SU-DHL-6 (cell line): ENCODE measurements around the gene MRPL34.
A peak's percentile ranks its signal among the peaks of the same experiment; 100 is the strongest.
"Not testable (repeated sequence)": the region's sequence is repeated elsewhere in the genome, so short reads cannot be mapped to it uniquely, and the experiment has no call there.

Experiments used
- H2AFZ ChIP-seq: fragments of 200-600 bp; sonication (generic); 2 replicates; pipeline ENCODE4 v1.6.1; 2014; ENCODE audit warnings: low read depth, mild to moderate bottlenecking, moderate library complexity, mixed read lengths, antibody characterized with exemption, low read length; ENCODE audit not compliant: severe bottlenecking
- H3F3A ChIP-seq: fragments of 200-600 bp; shearing (Covaris generic); 2 replicates; pipeline ENCODE4 v1.6.0; 2016; ENCODE audit warnings: antibody characterized with exemption, mild to moderate bottlenecking; ENCODE audit not compliant: insufficient read depth
- H3K27ac ChIP-seq: fragments of 200-600 bp; sonication (generic); 2 replicates; pipeline ENCODE4 v1.5.1; 2016; ENCODE audit warnings: low read depth, mild to moderate bottlenecking, low read length, moderate library complexity, mixed read lengths
- H3K27me3 ChIP-seq: fragments of 200-600 bp; sonication (generic), shearing (Covaris generic); 2 replicates; pipeline ENCODE4 v1.6.0; 2014; ENCODE audit warnings: mild to moderate bottlenecking, low read length
- H3K36me3 ChIP-seq: fragments of 200-600 bp; sonication (generic); 2 replicates; pipeline ENCODE4 v1.6.1; 2014; ENCODE audit warnings: mild to moderate bottlenecking, low read length, mixed read lengths
- H3K4me2 ChIP-seq: fragments of 300-600, 200-600 bp; shearing (Covaris generic), sonication (generic); 2 replicates; pipeline ENCODE4 v1.6.0; 2014; ENCODE audit warnings: low read length, low read depth, mild to moderate bottlenecking; ENCODE audit not compliant: poor library complexity, severe bottlenecking
- H3K4me3 ChIP-seq: fragments of 200-600 bp; sonication (generic); 2 replicates; pipeline ENCODE4 v1.5.1; 2014; ENCODE audit warnings: antibody characterized with exemption, low read length, mild to moderate bottlenecking, mixed read lengths; ENCODE audit not compliant: insufficient read depth, poor library complexity, severe bottlenecking
- H3K79me2 ChIP-seq: fragments of 200-600 bp; sonication (generic); 2 replicates; pipeline ENCODE4 v1.6.1; 2014; ENCODE audit warnings: mild to moderate bottlenecking, low read length, moderate library complexity; ENCODE audit not compliant: insufficient read depth
- H3K9ac ChIP-seq: fragments of 200-600 bp; sonication (generic); 2 replicates; pipeline ENCODE4 v1.7.0; 2014; ENCODE audit warnings: mild to moderate bottlenecking, low read length
- H3K9me2 ChIP-seq: fragments of 200-600 bp; sonication (generic); replicated peaks from 2 replicates; pipeline ENCODE4 v1.6.1; 2014; ENCODE audit warnings: low read length; ENCODE audit not compliant: insufficient read depth
- H3K9me3 ChIP-seq: fragments of 200-600 bp; sonication (generic); 2 replicates; pipeline ENCODE4 v1.6.1; 2014; ENCODE audit warnings: low read length, mixed read lengths; ENCODE audit not compliant: insufficient read depth
- H4K20me1 ChIP-seq: fragments of 200-600 bp; sonication (generic); 2 replicates; pipeline ENCODE4 v1.6.1; 2014; ENCODE audit warnings: low read depth, mild to moderate bottlenecking, antibody characterized with exemption, low read length, moderate library complexity, mixed read lengths
- EZH2phosphoT487 ChIP-seq: fragments of 200-600 bp; sonication (generic), shearing (Covaris generic); conservative IDR thresholded peaks from 2 replicates; pipeline ENCODE4 v1.6.1; 2018; ENCODE audit warnings: mild to moderate bottlenecking, antibody characterized with exemption, low read length, moderate library complexity, mixed read lengths
- TF ChIP-seq, protein P1 (sequence below): fragments of 200-600 bp; sonication (generic); IDR thresholded peaks from one replicate; pipeline ENCODE4 v1.5.1; 2017; ENCODE audit warnings: antibody characterized with exemption, mild to moderate bottlenecking, low read length, moderate library complexity; ENCODE audit not compliant: insufficient read depth, poor library complexity, severe bottlenecking

MRPL34 gene

DNA sequence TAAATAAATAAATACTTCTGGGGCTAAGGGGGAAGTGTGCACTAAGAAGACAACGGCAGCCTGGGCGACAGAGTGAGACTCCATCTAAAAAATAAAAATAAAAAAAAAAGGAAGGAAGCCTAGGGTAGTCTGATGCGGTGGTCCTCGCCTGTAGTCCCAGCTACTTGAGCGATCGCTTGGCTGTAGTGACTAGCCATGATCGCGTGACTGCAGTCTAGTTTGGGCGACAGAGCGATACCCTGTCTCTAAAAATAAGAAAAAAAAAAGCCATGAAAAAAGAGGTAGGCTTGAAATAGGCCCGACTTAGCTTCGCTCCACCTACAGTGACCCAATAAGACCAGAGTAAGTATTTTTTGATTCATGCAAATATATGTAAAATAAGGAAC is 39.1 kb upstream of the MRPL34 start:
- H3K27me3 ChIP-seq: no peaks in the 10 kb centered on the region
- H3F3A ChIP-seq: peaks cover 13% of the 10 kb centered on the region
- peak overlapping the region; percentile 97 for H3K4me2 ChIP-seq
- no peaks in the 10 kb centered on the region for H3K36me3 ChIP-seq
- H3K79me2 ChIP-seq: peaks cover 12% of the 10 kb centered on the region; the same call in 1 of the 2 replicates
- no peaks in the 10 kb centered on the region for H3K9me2 ChIP-seq
- no peaks in the 10 kb centered on the region for H4K20me1 ChIP-seq
- TF ChIP-seq, protein P1, sequence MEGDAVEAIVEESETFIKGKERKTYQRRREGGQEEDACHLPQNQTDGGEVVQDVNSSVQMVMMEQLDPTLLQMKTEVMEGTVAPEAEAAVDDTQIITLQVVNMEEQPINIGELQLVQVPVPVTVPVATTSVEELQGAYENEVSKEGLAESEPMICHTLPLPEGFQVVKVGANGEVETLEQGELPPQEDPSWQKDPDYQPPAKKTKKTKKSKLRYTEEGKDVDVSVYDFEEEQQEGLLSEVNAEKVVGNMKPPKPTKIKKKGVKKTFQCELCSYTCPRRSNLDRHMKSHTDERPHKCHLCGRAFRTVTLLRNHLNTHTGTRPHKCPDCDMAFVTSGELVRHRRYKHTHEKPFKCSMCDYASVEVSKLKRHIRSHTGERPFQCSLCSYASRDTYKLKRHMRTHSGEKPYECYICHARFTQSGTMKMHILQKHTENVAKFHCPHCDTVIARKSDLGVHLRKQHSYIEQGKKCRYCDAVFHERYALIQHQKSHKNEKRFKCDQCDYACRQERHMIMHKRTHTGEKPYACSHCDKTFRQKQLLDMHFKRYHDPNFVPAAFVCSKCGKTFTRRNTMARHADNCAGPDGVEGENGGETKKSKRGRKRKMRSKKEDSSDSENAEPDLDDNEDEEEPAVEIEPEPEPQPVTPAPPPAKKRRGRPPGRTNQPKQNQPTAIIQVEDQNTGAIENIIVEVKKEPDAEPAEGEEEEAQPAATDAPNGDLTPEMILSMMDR: no peak
- no peak for TF ChIP-seq EZH2phosphoT487
- peak overlapping the region; percentile 61 for H3K9ac ChIP-seq
- H3K27ac ChIP-seq: peak overlapping the region; percentile 98
- H3K9me3 ChIP-seq: no peaks in the 10 kb centered on the region
- peak overlapping the region; percentile 47 for H3K4me3 ChIP-seq
- peak overlapping the region; percentile 29 for H2AFZ ChIP-seq

DNA sequence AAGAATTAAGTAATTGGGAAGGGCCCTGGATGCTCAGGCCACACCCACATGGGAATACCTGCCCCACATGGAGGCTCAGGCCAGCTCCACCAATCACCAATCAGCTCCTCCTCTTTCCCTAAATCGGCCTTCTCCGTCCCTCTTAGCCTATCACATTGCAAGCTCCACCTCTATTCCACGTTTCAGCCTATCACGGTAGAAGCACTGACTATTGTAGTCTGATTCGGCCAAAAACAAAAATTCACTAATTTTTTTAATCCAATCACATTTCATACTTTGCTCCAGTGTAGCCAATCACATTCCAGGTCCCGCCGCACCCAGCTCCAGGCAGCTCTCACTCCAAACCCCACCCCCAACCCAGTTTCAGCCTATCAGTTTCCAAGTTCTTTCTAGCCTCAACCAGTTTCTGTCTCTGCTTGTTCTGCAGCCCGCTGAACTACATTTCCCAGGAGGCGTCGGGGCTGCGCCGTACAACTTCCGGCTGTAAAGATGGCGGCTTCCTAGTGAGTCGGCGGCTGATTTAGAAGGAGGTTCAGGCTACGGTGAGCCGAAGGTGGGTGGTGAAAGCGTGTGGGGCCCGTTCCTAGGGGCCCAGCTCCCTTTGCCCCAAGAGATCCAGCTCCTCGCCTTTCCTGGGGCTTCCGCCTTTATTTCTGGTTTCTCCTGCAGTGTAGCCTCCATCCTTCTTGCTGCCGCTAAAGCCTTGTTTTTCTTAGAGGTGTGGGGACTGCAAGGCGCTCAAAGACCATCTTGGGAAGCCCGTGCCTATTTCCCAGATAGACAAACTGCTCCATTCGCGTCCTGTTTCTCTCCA is 38.5 kb upstream of the MRPL34 start, which contains the start of gene BABAM1:
BABAM1 (plus strand) TSS at position 469 of the 814 bp plus-strand sequence. CDS start 1,364 bp downstream, outside the sequence.
- TF ChIP-seq EZH2phosphoT487: no peak
- TF ChIP-seq, protein P1: no peak
- no peaks in the 10 kb centered on the region for H3K9me3 ChIP-seq
- peak within 1 kb of the TSS; percentile 98 for H3K27ac ChIP-seq
- H3K9me2 ChIP-seq: no peaks in the 10 kb centered on the region
- H3K36me3 ChIP-seq: no peaks in the 10 kb centered on the region
- peak within 1 kb of the TSS; percentile 29 for H2AFZ ChIP-seq
- H4K20me1 ChIP-seq: no peaks in the 10 kb centered on the region
- peaks cover 13% of the 10 kb centered on the region for H3F3A ChIP-seq
- no peaks in the 10 kb centered on the region for H3K27me3 ChIP-seq
- peak within 1 kb of the TSS; percentile 80 for H3K4me3 ChIP-seq
- peak within 1 kb of the TSS; percentile 97 for H3K4me2 ChIP-seq
- peak within 1 kb of the TSS; percentile 79 for H3K9ac ChIP-seq
- peaks cover 12% of the 10 kb centered on the region; the same call in 1 of the 2 replicates for H3K79me2 ChIP-seq

DNA sequence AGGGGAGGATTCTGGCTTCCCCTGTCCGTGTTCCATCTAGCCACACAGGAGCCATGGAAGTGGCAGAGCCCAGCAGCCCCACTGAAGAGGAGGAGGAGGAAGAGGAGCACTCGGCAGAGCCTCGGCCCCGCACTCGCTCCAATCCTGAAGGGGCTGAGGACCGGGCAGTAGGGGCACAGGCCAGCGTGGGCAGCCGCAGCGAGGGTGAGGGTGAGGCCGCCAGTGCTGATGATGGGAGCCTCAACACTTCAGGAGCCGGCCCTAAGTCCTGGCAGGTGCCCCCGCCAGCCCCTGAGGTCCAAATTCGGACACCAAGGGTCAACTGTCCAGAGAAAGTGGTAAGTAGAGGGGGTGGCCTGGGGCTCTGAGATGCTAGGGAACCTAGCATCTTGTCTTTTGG is 36.9 kb upstream of the MRPL34 start:
- Histone ChIP-seq H3K27ac (no peak overlapping the region), H3K9ac (peak overlapping the region; percentile 79; the same call in 1 of the 2 replicates), H3K36me3 (no peaks in the 10 kb centered on the region), H4K20me1 (no peaks in the 10 kb centered on the region), H3K27me3 (no peaks in the 10 kb centered on the region), H3K79me2 (peaks cover 12% of the 10 kb centered on the region; the same call in 1 of the 2 replicates), H3K4me3 (no peak overlapping the region), H3K9me2 (no peaks in the 10 kb centered on the region), H3K4me2 (no peak overlapping the region), H3F3A (peaks cover 9% of the 10 kb centered on the region), H2AFZ (no peak overlapping the region), H3K9me3 (no peaks in the 10 kb centered on the region)
- TF ChIP-seq, protein P1: no peak
- no peak for TF ChIP-seq EZH2phosphoT487

DNA sequence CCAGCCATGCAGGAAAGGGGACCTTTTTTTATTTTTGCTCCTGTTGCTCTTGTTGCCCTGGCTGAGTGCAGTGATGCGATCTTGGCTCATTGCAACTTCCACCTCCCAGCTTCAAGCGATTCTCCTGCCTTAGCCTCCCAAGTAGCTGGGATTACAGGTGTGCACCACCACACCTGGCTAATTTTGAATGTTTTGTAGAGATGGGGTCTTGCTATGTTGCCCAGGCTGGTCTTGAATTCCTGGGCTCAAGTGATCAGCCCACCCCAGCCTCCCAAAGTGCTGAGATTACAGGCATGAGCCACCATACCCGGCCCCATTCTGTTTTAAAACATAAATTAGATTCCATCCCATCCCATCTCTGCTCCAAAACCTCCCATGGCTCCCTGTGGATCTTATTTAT is 30.8 kb upstream of the MRPL34 start:
- not testable (repeated sequence) for H3K4me2 ChIP-seq, H2AFZ ChIP-seq, H3K4me3 ChIP-seq, H3K9me2 ChIP-seq, H3K27me3 ChIP-seq, H3K27ac ChIP-seq, H4K20me1 ChIP-seq, H3K36me3 ChIP-seq, H3K79me2 ChIP-seq, H3F3A ChIP-seq, H3K9ac ChIP-seq, H3K9me3 ChIP-seq
